Stimulated activated CD8-positive, alpha-beta memory T cell treated with anti-CD3 and anti-CD28 coated beads, Interleukin-7, amount 100 ng/mL, for 4 hours (primary cell): ENCODE measurements around the gene SLC2A9.

Source experiments
- DNase-seq, 2 donors: peaks; one replicate each; pipeline ENCODE4 v3.0.0-alpha.2; 2020; ENCODE audit warnings: low read depth in 2 of 2

Gene SLC2A9

GRCh38 chr4:10020871-10021652 is at the start of gene SLC2A9:
Gene SLC2A9 (minus strand): TSS chr4:10021497. CDS start chr4:10021429, 68 bp downstream.
- DNase-seq = no peak

GRCh38 chr4:10069075-10069642 is 47.9 kb upstream of the SLC2A9 start:
- DNase-seq = no peak

DNA sequence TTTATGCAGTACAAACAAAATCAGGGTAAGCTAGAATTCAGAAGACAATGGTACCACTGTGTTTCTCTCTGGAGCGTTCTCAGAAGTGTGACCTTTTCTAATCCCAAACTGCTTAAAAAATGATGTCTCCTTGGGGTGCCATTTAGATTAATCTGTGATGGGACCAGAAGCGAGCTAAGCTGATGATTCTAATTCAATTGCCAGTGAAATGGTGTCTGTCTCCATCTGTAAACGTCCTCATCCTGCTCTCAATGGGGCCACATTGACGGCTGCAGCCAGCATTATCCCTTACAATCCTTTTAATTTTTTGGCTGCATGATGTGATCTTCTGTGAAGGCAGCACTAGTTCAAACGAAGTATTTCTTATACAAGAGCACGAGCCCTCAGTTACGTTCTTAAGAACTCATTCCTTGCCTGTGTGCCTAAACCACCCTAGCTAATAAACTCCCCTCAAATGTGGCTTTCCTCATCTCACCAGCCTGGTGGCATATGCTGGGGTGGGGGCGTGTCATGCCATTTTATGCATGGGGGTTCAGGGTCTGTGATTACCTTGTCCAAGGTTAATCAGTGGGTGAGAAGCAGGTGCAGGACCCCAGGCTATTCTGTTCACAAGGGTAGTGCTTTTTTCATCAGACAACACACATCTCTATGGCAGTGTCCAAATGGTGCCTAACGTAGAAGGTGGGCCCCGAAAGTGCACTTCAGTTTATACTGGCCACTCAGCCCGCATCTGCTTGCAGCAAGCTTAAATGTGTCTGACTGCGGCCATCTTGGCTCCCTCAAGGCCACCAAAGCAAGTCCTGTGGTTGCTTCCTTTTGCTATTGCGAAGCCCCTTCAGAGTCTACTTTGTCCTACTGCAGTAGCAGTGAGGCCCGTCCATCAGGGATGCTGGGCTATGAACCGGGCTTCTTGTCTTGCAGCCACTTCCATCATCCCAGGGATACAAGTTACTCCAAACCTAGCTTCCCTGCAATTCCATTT is 45.7 kb upstream of the SLC2A9 start:
- DNase-seq = no peak

DNA sequence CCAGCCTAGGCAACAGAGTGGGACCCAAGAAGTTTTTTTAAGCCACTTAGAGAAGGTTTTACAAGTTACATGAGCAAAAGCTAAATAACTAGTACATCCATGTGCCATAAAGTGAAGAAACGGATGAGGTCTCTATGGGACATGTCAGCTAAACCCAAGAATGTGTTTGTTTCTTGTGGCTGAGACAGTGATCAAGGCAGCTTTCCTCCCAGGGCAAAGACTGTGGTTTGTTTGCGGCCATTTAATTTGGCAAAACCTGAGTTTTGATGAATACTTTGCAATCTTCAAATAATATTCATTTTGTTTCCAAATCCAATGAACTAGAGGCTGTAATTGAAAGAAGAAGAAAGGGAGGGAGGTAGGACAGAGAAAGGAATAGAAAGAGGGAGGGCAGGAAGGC is 44.9 kb upstream of the SLC2A9 start:
- DNase-seq = no peak

- no peak for DNase-seq
Measured at GRCh38 chr4:10063544-10064300, 42.4 kb upstream of the SLC2A9 start.

DNA sequence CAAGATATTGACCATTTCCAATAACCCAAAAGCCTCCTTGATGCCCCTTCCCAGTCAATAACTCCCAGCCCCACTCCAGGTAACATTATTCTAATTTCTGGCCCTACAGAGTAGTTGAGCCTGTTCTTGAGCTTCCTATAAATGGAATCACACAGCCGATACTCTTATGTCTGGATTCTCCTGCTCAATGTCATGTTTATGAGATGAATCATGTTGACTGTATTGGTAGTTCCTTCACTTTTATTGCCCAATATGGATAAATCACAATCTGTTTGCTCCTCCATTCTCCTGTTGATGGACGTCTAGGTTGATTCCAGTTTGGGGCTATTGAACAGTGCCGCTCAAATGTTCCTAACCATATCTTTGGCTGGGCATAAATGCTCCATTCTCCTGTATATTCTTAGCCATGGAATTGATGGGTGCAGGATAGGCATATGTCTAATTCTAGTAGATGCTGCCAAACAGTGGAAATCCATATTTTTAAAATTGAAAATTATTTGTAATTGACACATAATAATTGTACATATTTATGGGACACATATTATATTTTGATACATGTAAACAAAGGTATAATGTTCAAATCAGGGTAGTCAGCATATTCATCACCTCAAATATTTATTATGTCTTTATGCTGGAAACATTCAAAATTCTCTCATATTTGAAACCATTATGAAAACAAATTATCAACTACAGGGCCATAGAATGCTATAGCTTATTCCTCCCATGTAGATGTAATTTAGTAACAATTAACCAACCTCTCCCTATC is 40.5 kb upstream of the SLC2A9 start:
- DNase-seq = no peak

GRCh38 chr4:10058371-10058770 is 37.1 kb upstream of the SLC2A9 start:
- DNase-seq = no peak

DNA sequence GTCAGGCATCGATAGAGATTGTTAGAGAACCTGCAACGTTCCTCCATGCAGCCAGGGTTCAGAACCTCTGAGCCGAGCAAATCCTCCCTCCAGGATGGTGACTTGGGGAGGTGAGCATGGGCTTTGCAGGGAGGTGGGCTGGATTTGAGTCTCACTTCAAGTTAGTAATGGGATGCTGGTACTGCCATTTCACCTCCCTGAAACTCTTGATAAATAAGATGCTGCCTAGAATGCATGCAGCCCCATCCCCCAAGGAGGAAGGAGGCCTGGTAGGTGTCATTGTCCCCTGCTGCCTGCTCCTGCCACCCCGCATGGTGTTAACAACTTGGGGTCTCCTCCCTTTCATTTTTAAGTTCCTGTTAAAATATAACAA is 35.7 kb upstream of the SLC2A9 start:
- no peak for DNase-seq

DNA sequence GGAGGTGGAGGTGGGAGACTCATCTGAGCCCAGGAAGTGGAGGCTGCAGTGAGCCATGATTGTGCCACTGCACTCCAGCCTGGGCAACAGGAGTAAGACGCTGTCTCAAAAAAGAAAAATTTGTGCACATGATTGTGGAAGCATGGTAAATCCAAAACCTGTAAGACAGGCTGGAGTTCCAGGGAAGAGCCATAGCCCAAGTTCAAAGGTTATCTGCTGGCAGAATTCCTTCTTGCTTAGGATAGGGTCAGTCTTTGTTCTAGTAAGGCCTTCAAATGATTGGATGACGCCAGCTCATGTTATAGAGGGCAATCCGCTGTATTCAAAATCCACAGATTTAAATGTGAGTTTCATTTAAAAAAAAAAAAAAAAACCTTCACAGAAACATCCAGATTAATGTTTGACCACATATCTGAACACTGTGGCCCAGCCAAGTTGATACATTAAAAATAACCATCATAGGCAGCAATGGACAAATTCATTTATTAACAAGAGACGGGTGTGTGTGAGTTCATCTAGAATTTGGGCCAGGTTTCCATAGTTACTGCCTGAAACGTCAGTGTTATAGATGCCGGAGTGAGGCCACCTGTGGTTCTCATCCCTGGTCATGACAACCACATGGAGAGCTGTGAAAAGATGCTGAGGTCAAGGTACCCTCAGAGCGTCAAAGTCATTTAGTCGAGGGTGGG is 35.2 kb upstream of the SLC2A9 start:
- DNase-seq = no peak

- no peak for DNase-seq
Measured at GRCh38 chr4:10055871-10056270, 34.6 kb upstream of the SLC2A9 start.

DNA sequence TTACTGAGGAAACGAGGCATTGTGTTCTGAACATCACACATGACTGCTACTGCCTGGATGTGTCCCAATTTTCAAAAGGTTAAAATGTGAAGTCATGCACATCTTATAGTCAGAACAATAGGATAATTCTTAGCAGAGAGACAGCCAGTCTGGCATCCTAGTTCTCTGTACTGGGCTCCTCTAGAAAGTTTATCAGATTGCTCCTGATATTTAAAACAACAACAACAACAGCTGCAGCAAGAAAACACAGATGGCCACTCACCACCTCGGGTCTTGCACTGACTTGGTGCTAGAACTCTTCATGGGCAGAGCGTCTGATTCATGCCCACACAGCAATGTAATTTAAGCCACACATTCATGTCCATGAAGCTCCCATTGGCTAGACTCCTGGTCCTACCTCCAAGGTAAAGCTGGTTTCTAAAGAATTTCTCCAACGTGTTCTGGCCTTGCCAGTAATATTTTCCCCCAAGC is 33.3 kb upstream of the SLC2A9 start:
- DNase-seq = no peak

GRCh38 chr4:10053635-10054453 is 32.5 kb upstream of the SLC2A9 start:
- DNase-seq = no peak

- DNase-seq = no peak
Measured at GRCh38 chr4:10051517-10052135, 30.3 kb upstream of the SLC2A9 start.

GRCh38 chr4:10050721-10051120 is 29.4 kb upstream of the SLC2A9 start:
- no peak for DNase-seq

DNA sequence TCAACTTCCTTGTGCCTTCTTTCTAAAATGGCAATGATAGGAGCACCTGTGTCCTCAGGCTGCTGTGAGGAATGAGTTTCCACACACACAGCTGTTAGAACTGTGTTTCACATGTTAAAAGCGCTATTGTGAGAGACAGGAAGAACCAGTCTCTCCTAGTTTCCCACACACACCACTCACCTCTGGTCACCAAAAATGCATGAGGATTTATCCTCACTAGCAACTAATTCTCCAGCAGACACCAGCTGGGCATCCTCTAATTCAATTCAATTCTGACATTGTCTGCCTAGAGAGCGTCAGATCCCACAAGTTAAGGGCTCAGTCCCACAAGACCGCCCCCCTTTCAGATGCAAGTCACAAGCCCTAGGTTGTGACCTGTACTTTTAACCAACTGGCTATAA is 29.0 kb upstream of the SLC2A9 start:
- no peak for DNase-seq

DNA sequence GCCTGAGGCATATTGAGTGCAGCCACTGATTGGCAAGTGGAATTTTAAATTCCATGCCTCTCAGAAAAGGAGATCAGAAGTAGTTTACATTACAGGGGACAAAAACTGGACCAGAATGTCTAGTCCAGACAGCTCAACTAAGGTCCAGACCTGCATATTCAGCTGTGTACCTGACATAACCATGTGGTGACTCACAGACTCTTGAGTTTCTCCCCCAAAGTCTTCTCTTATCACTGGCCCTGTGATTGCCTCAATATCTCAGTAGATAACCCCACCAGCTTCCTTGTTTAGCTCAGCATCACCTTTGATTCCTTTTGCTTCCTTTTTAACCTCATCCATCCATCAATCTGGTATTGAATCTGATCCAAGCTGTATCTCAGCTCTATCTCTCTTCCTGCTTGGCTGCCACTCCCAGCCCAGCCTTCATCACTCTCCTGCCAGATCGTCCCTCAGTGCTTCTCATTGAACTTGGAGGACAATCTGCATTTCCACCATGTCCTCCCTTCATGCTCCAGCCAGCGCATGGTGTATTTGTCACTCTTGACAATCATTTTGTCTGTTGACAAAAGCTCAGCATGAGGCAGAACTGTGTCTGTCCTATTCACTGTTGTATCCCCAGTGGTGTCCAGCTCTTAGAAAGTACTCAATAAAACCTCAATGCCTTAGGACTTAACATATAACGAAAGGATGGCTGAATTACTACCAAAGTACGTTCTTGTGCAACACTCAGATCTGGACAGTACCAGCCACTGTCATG is 27.8 kb upstream of the SLC2A9 start:
- no peak for DNase-seq

GRCh38 chr4:10047967-10048366 is 26.7 kb upstream of the SLC2A9 start:
- DNase-seq = no peak

GRCh38 chr4:10046471-10046870 is 25.2 kb upstream of the SLC2A9 start:
- no peak for DNase-seq
